Measurements from ENCODE around the gene AVL9.

- TF ChIP-seq CTCF (IDR thresholded peaks at IDR 0.05) = no peak
- TF ChIP-seq POLR2A (IDR thresholded peaks at IDR 0.05) = no peak
Measured at GRCh38 chr7:32605032-32605431, 109.7 kb downstream of the AVL9 start.
